GM23338 (cell line): Measurements from ENCODE around the gene EPS8.

ENCODE experiments used
- CREB1 ChIP-seq: fragments of 250-450 bp; sonication (Bioruptor Pico); IDR thresholded peaks from 2 replicates; pipeline ENCODE4 v1.5.0; 2020; ENCODE audit warnings: low read depth, mild to moderate bottlenecking, moderate library complexity
- EZH2 ChIP-seq: fragments of 200-600 bp; sonication (generic); IDR thresholded peaks from one replicate; pipeline ENCODE4 v1.8.0; 2017; ENCODE audit warnings: antibody characterized with exemption, mild to moderate bottlenecking, low read depth; ENCODE audit not compliant: unreplicated experiment
- EZH2phosphoT487 ChIP-seq: fragments of 200-600 bp; sonication (generic); IDR thresholded peaks from one replicate; pipeline ENCODE4 v1.8.1; 2018; ENCODE audit warnings: antibody characterized with exemption; ENCODE audit not compliant: unreplicated experiment
- JUNB ChIP-seq: IDR thresholded peaks from one replicate; pipeline ENCODE4 v1.6.1; 2016; ENCODE audit warnings: antibody characterized with exemption; ENCODE audit not compliant: unreplicated experiment
- POLR2AphosphoS5 ChIP-seq: IDR thresholded peaks from 2 replicates; pipeline ENCODE4 v1.6.1; 2016; ENCODE audit warnings: antibody characterized with exemption, low read depth
- STAT1 ChIP-seq: IDR thresholded peaks from one replicate; pipeline ENCODE4 v1.6.1; 2016; ENCODE audit warnings: antibody characterized with exemption; ENCODE audit not compliant: unreplicated experiment
- ZNF114 ChIP-seq: fragments of 250-450 bp; sonication (Bioruptor Pico); IDR thresholded peaks from 2 replicates; pipeline ENCODE4 v1.5.0; 2020; ENCODE audit warnings: mild to moderate bottlenecking, moderate library complexity
- ZNF331 ChIP-seq: fragments of 250-450 bp; sonication (Bioruptor Pico); IDR thresholded peaks from 2 replicates; pipeline ENCODE4 v1.5.0; 2020; ENCODE audit warnings: low read depth, mild to moderate bottlenecking, moderate library complexity
- TF ChIP-seq, protein P1 (sequence below), 2 experiments: fragments of 200-600 bp in 1 of 2; sonication (generic) in 1 of 2; conservative IDR thresholded peaks; 2 replicates each; pipeline versions ENCODE4 v1.5.1 to v1.6.1; 2016 to 2017; ENCODE audit warnings: antibody characterized with exemption in 2 of 2, low read depth in 2 of 2, mild to moderate bottlenecking in 2 of 2, moderate library complexity in 1 of 2
- TF ChIP-seq, protein P2 (sequence below): IDR thresholded peaks from one replicate; pipeline ENCODE4 v1.6.1; 2018; ENCODE audit warnings: antibody characterized with exemption; ENCODE audit not compliant: unreplicated experiment
- TF ChIP-seq, protein P3 (sequence below): IDR thresholded peaks from 2 replicates; pipeline ENCODE4 v1.6.1; 2016; ENCODE audit warnings: antibody characterized with exemption
- TF ChIP-seq, protein P4 (sequence below): fragments of 250-450 bp; sonication (Bioruptor Pico); IDR thresholded peaks from 2 replicates; pipeline ENCODE4 v1.5.0; 2020; ENCODE audit warnings: mild to moderate bottlenecking, moderate library complexity

DNA sequence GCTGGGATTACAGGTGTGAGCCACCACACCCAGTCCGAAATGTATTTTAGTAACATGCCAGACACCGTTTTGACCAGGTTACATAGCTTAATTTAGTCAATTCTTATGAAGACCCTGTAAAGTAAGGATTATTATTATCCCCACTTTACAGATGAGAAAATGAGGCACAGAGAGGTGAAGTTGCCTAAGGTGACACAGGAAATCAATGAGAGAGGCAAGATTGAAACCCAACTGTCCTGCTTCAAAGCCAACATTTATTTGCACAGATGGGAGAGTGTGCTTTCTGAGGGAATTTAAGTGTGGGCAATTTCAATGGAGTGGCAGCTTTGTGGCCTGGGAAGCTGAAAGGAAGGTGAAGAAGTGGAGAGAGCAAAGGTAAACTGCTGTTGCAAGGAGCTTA lies 19.1 kb upstream of the EPS8 start:
- TF ChIP-seq JUNB (no peak), EZH2 (no peak), CREB1 (CRISPR knock-in tag) (no peak), POLR2AphosphoS5 (no peak), EZH2phosphoT487 (no peak), ZNF331 (CRISPR knock-in tag) (no peak), ZNF114 (CRISPR knock-in tag) (no peak), STAT1 (no peak)
- TF ChIP-seq, protein P1, sequence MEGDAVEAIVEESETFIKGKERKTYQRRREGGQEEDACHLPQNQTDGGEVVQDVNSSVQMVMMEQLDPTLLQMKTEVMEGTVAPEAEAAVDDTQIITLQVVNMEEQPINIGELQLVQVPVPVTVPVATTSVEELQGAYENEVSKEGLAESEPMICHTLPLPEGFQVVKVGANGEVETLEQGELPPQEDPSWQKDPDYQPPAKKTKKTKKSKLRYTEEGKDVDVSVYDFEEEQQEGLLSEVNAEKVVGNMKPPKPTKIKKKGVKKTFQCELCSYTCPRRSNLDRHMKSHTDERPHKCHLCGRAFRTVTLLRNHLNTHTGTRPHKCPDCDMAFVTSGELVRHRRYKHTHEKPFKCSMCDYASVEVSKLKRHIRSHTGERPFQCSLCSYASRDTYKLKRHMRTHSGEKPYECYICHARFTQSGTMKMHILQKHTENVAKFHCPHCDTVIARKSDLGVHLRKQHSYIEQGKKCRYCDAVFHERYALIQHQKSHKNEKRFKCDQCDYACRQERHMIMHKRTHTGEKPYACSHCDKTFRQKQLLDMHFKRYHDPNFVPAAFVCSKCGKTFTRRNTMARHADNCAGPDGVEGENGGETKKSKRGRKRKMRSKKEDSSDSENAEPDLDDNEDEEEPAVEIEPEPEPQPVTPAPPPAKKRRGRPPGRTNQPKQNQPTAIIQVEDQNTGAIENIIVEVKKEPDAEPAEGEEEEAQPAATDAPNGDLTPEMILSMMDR (conservative IDR thresholded peaks at IDR 0.05; ENCODE audit: low read depth in 2 of 2), result no peak
- TF ChIP-seq, protein P2, sequence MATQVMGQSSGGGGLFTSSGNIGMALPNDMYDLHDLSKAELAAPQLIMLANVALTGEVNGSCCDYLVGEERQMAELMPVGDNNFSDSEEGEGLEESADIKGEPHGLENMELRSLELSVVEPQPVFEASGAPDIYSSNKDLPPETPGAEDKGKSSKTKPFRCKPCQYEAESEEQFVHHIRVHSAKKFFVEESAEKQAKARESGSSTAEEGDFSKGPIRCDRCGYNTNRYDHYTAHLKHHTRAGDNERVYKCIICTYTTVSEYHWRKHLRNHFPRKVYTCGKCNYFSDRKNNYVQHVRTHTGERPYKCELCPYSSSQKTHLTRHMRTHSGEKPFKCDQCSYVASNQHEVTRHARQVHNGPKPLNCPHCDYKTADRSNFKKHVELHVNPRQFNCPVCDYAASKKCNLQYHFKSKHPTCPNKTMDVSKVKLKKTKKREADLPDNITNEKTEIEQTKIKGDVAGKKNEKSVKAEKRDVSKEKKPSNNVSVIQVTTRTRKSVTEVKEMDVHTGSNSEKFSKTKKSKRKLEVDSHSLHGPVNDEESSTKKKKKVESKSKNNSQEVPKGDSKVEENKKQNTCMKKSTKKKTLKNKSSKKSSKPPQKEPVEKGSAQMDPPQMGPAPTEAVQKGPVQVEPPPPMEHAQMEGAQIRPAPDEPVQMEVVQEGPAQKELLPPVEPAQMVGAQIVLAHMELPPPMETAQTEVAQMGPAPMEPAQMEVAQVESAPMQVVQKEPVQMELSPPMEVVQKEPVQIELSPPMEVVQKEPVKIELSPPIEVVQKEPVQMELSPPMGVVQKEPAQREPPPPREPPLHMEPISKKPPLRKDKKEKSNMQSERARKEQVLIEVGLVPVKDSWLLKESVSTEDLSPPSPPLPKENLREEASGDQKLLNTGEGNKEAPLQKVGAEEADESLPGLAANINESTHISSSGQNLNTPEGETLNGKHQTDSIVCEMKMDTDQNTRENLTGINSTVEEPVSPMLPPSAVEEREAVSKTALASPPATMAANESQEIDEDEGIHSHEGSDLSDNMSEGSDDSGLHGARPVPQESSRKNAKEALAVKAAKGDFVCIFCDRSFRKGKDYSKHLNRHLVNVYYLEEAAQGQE, result no peak
- TF ChIP-seq, protein P3, sequence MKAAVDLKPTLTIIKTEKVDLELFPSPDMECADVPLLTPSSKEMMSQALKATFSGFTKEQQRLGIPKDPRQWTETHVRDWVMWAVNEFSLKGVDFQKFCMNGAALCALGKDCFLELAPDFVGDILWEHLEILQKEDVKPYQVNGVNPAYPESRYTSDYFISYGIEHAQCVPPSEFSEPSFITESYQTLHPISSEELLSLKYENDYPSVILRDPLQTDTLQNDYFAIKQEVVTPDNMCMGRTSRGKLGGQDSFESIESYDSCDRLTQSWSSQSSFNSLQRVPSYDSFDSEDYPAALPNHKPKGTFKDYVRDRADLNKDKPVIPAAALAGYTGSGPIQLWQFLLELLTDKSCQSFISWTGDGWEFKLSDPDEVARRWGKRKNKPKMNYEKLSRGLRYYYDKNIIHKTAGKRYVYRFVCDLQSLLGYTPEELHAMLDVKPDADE, result no peak
- TF ChIP-seq, protein P4, sequence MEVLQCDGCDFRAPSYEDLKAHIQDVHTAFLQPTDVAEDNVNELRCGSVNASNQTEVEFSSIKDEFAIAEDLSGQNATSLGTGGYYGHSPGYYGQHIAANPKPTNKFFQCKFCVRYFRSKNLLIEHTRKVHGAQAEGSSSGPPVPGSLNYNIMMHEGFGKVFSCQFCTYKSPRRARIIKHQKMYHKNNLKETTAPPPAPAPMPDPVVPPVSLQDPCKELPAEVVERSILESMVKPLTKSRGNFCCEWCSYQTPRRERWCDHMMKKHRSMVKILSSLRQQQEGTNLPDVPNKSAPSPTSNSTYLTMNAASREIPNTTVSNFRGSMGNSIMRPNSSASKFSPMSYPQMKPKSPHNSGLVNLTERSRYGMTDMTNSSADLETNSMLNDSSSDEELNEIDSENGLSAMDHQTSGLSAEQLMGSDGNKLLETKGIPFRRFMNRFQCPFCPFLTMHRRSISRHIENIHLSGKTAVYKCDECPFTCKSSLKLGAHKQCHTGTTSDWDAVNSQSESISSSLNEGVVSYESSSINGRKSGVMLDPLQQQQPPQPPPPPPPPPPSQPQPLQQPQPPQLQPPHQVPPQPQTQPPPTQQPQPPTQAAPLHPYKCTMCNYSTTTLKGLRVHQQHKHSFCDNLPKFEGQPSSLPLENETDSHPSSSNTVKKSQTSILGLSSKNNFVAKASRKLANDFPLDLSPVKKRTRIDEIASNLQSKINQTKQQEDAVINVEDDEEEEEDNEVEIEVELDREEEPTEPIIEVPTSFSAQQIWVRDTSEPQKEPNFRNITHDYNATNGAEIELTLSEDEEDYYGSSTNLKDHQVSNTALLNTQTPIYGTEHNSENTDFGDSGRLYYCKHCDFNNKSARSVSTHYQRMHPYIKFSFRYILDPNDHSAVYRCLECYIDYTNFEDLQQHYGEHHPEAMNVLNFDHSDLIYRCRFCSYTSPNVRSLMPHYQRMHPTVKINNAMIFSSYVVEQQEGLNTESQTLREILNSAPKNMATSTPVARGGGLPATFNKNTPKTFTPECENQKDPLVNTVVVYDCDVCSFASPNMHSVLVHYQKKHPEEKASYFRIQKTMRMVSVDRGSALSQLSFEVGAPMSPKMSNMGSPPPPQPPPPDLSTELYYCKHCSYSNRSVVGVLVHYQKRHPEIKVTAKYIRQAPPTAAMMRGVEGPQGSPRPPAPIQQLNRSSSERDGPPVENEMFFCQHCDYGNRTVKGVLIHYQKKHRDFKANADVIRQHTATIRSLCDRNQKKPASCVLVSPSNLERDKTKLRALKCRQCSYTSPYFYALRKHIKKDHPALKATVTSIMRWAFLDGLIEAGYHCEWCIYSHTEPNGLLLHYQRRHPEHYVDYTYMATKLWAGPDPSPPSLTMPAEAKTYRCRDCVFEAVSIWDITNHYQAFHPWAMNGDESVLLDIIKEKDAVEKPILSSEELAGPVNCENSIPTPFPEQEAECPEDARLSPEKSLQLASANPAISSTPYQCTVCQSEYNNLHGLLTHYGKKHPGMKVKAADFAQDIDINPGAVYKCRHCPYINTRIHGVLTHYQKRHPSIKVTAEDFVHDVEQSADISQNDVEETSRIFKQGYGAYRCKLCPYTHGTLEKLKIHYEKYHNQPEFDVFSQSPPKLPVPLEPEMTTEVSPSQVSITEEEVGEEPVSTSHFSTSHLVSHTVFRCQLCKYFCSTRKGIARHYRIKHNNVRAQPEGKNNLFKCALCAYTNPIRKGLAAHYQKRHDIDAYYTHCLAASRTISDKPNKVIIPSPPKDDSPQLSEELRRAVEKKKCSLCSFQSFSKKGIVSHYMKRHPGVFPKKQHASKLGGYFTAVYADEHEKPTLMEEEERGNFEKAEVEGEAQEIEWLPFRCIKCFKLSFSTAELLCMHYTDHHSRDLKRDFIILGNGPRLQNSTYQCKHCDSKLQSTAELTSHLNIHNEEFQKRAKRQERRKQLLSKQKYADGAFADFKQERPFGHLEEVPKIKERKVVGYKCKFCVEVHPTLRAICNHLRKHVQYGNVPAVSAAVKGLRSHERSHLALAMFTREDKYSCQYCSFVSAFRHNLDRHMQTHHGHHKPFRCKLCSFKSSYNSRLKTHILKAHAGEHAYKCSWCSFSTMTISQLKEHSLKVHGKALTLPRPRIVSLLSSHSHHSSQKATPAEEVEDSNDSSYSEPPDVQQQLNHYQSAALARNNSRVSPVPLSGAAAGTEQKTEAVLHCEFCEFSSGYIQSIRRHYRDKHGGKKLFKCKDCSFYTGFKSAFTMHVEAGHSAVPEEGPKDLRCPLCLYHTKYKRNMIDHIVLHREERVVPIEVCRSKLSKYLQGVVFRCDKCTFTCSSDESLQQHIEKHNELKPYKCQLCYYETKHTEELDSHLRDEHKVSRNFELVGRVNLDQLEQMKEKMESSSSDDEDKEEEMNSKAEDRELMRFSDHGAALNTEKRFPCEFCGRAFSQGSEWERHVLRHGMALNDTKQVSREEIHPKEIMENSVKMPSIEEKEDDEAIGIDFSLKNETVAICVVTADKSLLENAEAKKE (CRISPR knock-in tag), result no peak
